ENCODE data around the gene SLC2A8.

Gene SLC2A8

GRCh38 chr9:127382541-127382940, 14.4 kb upstream of the SLC2A8 start:
- DNase-seq = no peak

DNA sequence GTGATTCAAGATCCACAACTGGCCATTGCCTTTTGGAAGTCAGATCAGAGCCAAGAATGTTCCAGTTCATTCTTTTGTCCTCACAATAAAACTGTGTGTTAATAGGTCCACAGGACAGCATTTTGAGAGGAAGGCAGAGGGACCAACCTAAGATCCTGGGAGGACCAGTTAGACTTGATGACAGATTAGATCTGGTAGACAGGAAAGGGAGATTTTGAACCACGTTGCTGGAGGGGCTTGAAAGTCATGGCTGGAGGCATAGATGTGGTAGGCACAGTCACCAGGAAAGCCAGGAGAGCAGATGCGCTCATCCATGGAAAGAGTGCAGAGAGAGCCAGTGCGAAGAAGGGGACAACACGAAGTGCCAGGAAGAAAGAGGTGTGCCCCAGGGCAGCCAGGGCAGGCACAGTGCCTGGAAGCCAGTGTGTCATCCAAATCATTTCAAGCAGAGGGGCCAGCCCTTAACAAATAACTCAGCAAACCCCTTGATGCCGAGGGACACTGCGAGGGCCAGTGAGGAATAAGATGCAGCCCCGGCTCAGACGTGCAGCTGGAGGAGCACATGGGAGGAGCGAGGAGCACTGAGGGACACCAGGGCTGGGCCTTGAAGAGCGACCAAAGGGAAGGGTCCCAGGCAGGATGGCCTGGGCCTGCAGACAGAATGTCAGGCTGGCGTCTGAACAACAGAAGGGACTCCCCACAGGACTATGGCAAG, 12.8 kb upstream of the SLC2A8 start:
- no peak for DNase-seq

- DNase-seq = no peak
Measured at GRCh38 chr9:127384901-127385300, 12.1 kb upstream of the SLC2A8 start.

- no peak for DNase-seq
Measured at GRCh38 chr9:127386249-127386648, 10.7 kb upstream of the SLC2A8 start.

DNA sequence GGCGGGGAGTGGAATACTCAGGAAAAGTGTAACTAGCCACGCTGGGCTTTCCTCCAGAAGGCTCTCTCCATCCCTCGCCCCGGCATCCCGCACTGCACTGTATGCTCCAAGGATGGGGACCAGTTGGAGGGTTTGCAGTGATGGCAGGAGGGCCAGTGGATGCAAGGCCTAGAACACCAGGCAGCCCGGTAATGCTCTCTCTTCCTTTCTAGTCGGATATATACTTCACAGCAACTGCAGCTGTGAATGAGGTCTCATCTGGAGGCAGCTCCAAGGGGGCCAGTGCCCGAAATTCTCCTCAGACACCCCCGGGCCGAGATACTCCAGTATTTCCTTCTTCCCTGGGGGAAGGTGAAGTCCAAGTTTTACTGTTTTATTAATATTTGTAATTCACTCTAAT, 10.0 kb upstream of the SLC2A8 start:
- DNase-seq = no peak

DNA sequence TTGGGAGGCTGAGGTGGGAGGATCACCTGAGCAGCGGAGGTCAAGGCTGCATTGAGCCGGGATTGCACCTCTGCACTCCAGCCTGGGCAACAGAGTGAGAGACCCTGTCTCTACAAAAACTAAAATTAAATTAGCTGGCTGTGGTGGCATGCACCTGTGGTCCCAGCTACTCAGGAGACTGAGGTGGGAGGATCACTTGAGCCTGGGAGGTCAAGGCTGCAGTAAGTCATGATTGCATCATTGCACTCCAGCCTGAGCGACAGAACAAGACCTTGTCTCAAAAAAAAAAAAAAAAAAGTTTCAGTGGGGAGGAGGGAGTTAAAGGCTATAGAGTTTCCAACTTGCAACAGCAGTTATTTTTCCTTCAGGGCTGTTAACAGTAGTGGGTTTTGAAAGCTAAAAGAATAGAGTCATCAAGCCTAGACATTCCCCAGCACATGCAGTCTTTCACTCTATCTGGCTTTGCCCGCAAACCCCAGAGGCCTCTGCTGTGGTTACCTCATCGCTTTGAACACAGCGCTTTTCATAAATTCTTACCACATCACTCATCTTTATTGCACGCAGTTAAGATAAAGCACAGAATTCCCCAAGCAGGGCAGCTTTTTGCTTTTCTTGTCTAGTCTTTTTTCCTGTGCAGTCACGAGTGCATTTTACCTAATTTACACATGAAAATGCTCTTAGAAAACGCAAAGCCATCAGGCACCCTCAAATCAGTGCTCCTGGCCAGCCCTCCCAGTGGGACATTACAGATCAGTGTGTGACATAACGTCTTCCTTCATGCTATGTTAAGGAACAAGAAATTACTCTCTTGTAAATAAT, 8.7 kb upstream of the SLC2A8 start:
- peak; percentile 79 to 82 for DNase-seq

- DNase-seq = no peak
Measured at GRCh38 chr9:127388856-127389238, 8.1 kb upstream of the SLC2A8 start.

- no peak for DNase-seq
Measured at GRCh38 chr9:127389381-127390247, 7.4 kb upstream of the SLC2A8 start.

- no peak for DNase-seq
Measured at GRCh38 chr9:127390248-127390545, 6.8 kb upstream of the SLC2A8 start.

GRCh38 chr9:127390563-127390962, 6.4 kb upstream of the SLC2A8 start:
- no peak for DNase-seq

DNA sequence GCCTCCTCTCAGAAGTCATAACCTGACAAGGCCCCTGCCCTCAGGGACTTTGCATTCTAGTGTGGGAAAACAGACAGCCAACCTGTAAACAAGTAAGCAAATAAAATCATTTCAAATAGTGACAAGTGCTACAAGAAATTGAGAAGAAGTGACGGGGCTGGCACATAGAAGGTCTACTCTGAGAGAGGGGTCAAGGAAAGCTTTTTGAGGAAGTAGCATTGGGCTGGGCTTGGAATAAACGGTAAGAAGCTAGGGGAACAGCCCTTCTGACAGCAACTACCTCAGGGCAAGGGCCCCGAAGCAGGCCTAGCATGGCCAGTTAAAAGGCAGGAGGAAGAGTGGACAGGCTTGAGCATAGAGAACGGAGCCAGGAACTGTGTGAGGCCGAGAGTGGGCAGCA, 4.8 kb upstream of the SLC2A8 start:
- no peak for DNase-seq

GRCh38 chr9:127392976-127393375, 4.0 kb upstream of the SLC2A8 start:
- DNase-seq = no peak

DNA sequence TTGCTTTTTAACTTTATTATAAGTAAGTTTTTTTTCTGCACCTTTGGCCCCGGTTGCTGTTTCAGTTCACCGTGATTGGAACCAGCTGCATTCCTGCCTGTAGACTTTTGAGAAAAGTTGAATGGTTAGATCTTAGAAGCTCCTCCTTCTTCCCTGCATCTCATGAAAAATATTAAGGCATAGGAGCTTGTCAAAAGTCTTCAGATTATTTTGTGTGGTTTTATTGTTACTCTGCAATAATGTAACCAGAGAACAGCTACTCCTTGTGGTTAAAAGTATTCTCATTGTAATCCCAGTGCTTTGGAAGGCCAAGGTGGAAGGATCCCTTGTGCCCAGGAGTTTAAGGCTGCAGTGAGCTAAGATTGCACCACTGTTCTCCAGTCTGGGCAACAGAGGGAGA, 3.3 kb upstream of the SLC2A8 start:
- no peak for DNase-seq

DNA sequence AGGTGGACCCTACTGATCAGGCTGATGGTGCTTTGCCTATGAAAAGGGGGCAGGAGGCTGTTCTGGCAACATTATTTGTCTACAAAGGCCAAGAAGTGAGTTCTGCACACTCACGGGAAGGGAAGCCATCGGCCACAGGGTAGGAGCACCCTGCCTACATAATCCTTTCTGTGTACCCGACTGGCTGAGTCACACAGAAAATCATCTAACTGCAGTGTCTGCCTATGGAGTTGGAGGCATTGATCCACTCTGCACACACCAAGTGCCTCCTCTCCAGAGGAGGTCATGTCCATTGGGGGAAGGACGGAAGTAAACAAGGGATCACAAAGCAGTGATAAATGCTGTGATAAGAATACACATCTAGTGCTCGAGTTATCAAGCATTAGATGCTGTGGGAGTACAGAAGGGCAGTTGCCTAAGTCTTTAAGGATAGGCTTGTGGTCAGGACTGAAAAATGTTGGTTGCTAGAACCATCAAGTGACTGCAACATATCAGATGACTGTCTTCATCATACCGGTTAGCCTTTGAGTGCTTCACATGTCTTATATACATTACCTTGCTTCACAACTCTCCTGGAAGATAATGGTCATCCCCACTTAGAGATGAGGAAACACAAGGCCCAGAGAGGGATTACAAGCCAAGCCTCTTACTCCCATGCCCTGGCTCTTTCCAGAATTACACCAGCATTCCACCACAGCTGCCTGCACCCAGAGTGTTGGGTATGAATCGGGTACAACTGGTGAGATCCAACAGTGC, 1.3 kb upstream of the SLC2A8 start:
- no peak for DNase-seq

DNA sequence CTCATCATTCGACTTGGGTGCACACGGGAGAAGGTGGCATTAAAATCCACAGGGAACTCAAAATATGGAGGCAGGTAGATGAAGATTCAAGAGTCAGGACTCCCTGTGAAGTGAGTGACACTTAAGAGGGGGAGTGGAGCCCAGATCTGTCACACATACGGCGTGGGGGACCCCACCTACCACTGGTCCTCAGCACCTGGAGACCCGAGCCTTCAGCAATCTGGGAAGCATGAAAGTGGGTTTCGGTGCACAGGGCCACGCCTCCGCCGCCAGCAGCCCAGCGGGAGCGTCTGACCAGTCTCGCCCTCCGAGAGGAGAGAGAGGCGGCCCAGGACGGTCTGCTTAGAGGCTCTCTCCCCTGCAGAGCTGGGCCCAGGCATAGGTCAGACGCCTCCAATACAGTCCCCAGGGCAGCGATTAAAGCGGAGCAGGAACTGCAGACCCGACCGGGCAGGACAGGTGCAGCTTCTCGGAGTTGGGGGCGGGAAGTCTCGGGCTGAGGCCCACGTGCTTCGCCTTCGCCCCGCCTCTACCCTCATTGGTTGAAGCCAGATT, 639 bp upstream of the SLC2A8 start:
- DNase-seq = no peak

DNA sequence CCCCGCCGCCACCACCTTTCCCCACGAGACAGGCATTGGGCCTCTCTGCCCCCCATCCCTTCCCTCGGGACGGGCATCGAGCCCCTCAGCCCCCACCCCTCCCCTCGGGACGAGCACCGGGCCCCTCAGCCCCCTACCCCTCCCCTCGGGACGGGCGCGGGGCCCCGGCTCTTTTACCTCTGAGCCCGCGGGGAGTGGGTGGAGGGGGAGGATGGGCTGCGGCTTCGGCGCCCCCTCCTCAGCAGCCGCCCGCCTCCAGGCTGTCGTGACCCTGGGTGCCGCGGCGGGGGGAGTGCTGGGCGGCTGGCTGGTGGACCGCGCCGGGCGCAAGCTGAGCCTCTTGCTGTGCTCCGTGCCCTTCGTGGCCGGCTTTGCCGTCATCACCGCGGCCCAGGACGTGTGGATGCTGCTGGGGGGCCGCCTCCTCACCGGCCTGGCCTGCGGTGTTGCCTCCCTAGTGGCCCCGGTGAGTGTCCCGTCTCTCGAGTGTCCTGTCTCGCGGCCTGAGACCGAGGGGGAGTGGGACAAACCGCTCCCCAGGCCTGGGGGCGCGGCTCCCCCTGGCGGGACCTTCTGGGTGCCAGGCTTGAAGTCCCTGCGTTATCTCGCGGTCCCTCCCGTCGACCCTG, 791 bp downstream of the SLC2A8 start:
- DNase-seq = peak; percentile 16 to 35

DNA sequence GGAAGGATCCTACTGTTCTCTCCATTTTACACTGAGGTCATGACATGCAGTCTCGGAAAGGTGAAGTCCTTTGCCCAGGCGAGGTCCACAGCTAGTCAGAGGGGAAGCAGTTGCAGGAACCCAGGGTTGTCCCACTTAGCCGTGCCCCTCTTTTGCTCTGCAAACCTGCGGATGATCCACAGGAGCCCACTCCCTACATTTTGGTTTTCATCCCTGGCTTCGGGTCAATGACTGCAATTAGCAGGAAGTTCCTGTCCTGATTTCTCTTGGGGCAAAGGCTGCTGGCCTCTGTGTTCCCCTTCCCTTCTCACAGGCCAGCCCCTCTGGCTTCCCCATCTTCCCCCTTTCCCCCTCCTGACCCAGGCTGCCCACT, 1.3 kb downstream of the SLC2A8 start:
- no peak for DNase-seq

DNA sequence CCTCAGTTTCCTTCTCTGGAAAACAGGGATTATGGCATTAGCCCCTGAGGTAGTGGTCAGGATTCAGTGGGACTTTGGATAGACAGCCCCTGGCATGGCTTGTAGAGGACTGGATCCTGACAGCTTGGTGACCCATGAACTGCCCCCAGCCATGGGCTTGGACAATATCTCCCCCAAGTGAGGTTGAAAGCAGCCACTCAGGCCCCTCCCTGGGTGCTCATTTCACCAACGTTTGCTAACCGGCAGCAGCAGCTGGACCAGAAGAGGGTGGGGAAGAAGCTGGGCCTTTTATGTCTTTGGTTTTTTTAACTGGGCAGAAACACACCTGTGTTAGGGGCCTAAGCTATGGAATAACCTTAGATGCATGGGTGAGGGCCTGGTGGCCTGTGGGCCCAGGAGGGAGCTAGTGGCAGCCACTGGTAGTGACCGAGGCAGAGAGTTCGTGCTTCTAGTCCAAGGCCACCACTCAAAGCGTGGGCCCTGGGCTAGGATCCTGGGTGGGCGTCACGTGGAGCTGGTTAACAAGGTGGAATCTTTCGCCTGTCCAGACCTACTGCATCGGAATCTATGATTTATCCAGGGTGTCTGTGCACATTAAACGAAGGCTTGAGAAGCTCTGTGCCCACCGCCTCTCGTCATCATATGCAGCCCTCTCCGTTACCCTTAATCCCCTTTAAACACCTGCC, 1.9 kb downstream of the SLC2A8 start:
- DNase-seq = no peak

DNA sequence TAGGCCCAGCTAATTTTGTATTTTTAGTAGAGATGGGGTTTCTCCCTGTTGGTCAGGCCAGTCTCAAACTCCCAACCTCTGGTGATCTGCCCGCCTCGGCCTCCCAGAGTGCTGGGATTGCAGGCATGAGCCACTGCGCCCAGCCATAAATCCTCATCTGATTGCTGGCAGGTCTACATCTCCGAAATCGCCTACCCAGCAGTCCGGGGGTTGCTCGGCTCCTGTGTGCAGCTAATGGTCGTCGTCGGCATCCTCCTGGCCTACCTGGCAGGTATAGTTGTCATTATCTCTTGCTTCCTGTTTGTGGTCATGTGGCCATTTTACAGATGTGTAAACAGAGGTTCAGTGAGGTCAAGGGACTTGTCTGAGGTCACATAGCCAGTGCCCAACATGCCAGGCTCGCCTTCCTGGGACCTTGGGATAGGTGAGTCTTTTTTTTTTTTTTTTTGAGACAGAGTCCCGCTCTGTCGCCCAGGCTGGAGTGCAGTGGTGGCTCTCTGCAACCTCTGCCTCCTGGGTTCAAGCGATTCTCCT, 2.8 kb downstream of the SLC2A8 start:
- DNase-seq = no peak

GRCh38 chr9:127402401-127403090, 5.6 kb downstream of the SLC2A8 start:
- DNase-seq = no peak
